ENCODE results near the gene SKAP2. TPM values are rescaled to one million over a fixed set of nuclear protein-coding genes. Genes with fewer than 3 reads are reported as not detected.

SKAP2 gene
- total and polyA plus RNA-seq, 2 of the 13 experiments (the other 11 are each of a cell fraction or from before 2014, with no cell fraction given): 3.6 to 12.9 TPM

- no peak for TF ChIP-seq KLF15 (CRISPR knock-in tag; IDR thresholded peaks at IDR 0.05; ENCODE audit: borderline replicate concordance)
- TF ChIP-seq PLSCR1 (CRISPR knock-in tag; IDR thresholded peaks at IDR 0.05; ENCODE audit: borderline replicate concordance): no peak
- TF ChIP-seq PRPF4 (IDR thresholded peaks at IDR 0.05; ENCODE audit: low read depth, low read length, poor library complexity, severe bottlenecking): no peak
- TF ChIP-seq NR2F2 (IDR thresholded peaks at IDR 0.05; ENCODE audit: borderline replicate concordance, low read depth): no peak
- TF ChIP-seq ZFYVE20 (CRISPR knock-in tag; IDR thresholded peaks at IDR 0.05; ENCODE audit: borderline replicate concordance, low read depth): no peak
- no peak for TF ChIP-seq ZNF3 (CRISPR knock-in tag; IDR thresholded peaks at IDR 0.05)
- TF ChIP-seq TRIM24 (CRISPR knock-in tag; IDR thresholded peaks at IDR 0.05): no peak
- no peak for TF ChIP-seq ZSCAN9 (CRISPR knock-in tag; IDR thresholded peaks at IDR 0.05; ENCODE audit: borderline replicate concordance)
- no peak for TF ChIP-seq MXD4 (CRISPR knock-in tag; IDR thresholded peaks at IDR 0.05)
- TF ChIP-seq SAP130 (CRISPR knock-in tag; IDR thresholded peaks at IDR 0.05; ENCODE audit: low read depth): no peak
- TF ChIP-seq, protein P1, sequence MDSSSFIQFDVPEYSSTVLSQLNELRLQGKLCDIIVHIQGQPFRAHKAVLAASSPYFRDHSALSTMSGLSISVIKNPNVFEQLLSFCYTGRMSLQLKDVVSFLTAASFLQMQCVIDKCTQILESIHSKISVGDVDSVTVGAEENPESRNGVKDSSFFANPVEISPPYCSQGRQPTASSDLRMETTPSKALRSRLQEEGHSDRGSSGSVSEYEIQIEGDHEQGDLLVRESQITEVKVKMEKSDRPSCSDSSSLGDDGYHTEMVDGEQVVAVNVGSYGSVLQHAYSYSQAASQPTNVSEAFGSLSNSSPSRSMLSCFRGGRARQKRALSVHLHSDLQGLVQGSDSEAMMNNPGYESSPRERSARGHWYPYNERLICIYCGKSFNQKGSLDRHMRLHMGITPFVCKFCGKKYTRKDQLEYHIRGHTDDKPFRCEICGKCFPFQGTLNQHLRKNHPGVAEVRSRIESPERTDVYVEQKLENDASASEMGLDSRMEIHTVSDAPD (CRISPR knock-in tag; IDR thresholded peaks at IDR 0.05): no peak
- TF ChIP-seq, protein P2, sequence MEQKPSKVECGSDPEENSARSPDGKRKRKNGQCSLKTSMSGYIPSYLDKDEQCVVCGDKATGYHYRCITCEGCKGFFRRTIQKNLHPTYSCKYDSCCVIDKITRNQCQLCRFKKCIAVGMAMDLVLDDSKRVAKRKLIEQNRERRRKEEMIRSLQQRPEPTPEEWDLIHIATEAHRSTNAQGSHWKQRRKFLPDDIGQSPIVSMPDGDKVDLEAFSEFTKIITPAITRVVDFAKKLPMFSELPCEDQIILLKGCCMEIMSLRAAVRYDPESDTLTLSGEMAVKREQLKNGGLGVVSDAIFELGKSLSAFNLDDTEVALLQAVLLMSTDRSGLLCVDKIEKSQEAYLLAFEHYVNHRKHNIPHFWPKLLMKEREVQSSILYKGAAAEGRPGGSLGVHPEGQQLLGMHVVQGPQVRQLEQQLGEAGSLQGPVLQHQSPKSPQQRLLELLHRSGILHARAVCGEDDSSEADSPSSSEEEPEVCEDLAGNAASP (CRISPR knock-in tag; IDR thresholded peaks at IDR 0.05; ENCODE audit: borderline replicate concordance): no peak
- 0 out of 2 replicates have a peak, but pooled peaks have one; percentile 15 for TF ChIP-seq HOMEZ (CRISPR knock-in tag; IDR thresholded peaks at IDR 0.05; ENCODE audit: low read depth)
- 0 out of 2 replicates have a peak, but pooled peaks have one; percentile 27 for TF ChIP-seq HOXA5 (CRISPR knock-in tag; IDR thresholded peaks at IDR 0.05)
- no peak for TF ChIP-seq ARNTL (CRISPR knock-in tag; IDR thresholded peaks at IDR 0.05)
- TF ChIP-seq RARA (CRISPR knock-in tag; IDR thresholded peaks at IDR 0.05): 0 out of 2 replicates have a peak, but pooled peaks have one; percentile 37
- no peak for TF ChIP-seq ZMAT5 (CRISPR knock-in tag; IDR thresholded peaks at IDR 0.05; ENCODE audit: borderline replicate concordance, low read depth)
- TF ChIP-seq HMGXB4 (CRISPR knock-in tag; IDR thresholded peaks at IDR 0.05; ENCODE audit: borderline replicate concordance in 1 of 2, low read depth in 1 of 2): no peak
- no peak for TF ChIP-seq ZNF367 (CRISPR knock-in tag; IDR thresholded peaks at IDR 0.05; ENCODE audit: borderline replicate concordance)
- TF ChIP-seq MED13 (CRISPR knock-in tag; IDR thresholded peaks at IDR 0.05): no peak
- no peak for TF ChIP-seq ZNF549 (CRISPR knock-in tag; IDR thresholded peaks at IDR 0.05)
- TF ChIP-seq ZNF432 (CRISPR knock-in tag; IDR thresholded peaks at IDR 0.05; ENCODE audit: borderline replicate concordance): no peak
- no peak for TF ChIP-seq NCOA1 (CRISPR knock-in tag; IDR thresholded peaks at IDR 0.05)
- peak; percentile 28 for TF ChIP-seq XRCC5 (optimal IDR thresholded peaks at IDR 0.05; ENCODE audit: low read length)
Observed at GRCh38 chr7:26686448-26686981, 177.9 kb downstream of the SKAP2 start (continued).
